Hepatocyte (in vitro differentiated cells): ENCODE results near the gene MSI1.

Experiments used
- CTCF ChIP-seq: fragments of 200-600 bp; sonication (generic); IDR thresholded peaks from 2 replicates; pipeline ENCODE4 v1.5.1; 2016; ENCODE audit warnings: antibody characterized with exemption, mild to moderate bottlenecking; ENCODE audit not compliant: poor library complexity
- EZH2 ChIP-seq: fragments of 200-600 bp; sonication (generic); IDR thresholded peaks from 2 replicates; pipeline ENCODE4 v1.6.1; 2016; ENCODE audit warnings: antibody characterized with exemption, mild to moderate bottlenecking, borderline replicate concordance
- EZH2phosphoT487 ChIP-seq: fragments of 200-600 bp; sonication (generic); IDR thresholded peaks from one replicate; pipeline ENCODE4 v1.6.1; 2018; ENCODE audit warnings: antibody characterized with exemption, mild to moderate bottlenecking, low read depth, moderate library complexity; ENCODE audit not compliant: unreplicated experiment, severe bottlenecking

- no peak for TF ChIP-seq EZH2
- TF ChIP-seq EZH2phosphoT487 = no peak
- TF ChIP-seq CTCF = no peak
These were observed 808 bp downstream of the MSI1 start for GRCh38 chr12:120367924-120368788.
